ENCODE data around the gene ITPRID1.

- TF ChIP-seq, protein P1, sequence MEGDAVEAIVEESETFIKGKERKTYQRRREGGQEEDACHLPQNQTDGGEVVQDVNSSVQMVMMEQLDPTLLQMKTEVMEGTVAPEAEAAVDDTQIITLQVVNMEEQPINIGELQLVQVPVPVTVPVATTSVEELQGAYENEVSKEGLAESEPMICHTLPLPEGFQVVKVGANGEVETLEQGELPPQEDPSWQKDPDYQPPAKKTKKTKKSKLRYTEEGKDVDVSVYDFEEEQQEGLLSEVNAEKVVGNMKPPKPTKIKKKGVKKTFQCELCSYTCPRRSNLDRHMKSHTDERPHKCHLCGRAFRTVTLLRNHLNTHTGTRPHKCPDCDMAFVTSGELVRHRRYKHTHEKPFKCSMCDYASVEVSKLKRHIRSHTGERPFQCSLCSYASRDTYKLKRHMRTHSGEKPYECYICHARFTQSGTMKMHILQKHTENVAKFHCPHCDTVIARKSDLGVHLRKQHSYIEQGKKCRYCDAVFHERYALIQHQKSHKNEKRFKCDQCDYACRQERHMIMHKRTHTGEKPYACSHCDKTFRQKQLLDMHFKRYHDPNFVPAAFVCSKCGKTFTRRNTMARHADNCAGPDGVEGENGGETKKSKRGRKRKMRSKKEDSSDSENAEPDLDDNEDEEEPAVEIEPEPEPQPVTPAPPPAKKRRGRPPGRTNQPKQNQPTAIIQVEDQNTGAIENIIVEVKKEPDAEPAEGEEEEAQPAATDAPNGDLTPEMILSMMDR (IDR thresholded peaks at IDR 0.05), result no peak
- no peak for TF ChIP-seq REST (IDR thresholded peaks at IDR 0.05; ENCODE audit: insufficient read depth in 1 of 2, low read depth in 2 of 2, low read length in 1 of 2)
These were observed 128.8 kb downstream of the ITPRID1 start for GRCh38 chr7:31642681-31643115.
